Astrocyte of the cerebellum (primary cell): Measurements from ENCODE around the gene SLCO3A1.

Source experiments
- DNase-seq: peaks from one replicate; pipeline ENCODE4 v3.0.0-alpha.2; 2011; ENCODE audit warnings: low read depth
- H3K4me3 ChIP-seq: 2 replicates; pipeline ENCODE4 v1.5.1; 2011; ENCODE audit warnings: mild to moderate bottlenecking, low read depth, low read length, moderate library complexity
- CTCF ChIP-seq: IDR thresholded peaks from 2 replicates; pipeline ENCODE4 v1.5.1; 2012; ENCODE audit warnings: low read length, low read depth, moderate library complexity, mild to moderate bottlenecking; ENCODE audit errors: missing control alignments
- in situ Hi-C: cut with HindIII; loops from 2 replicates; pipeline ENCODE4 v1.10.0; 2017; ENCODE audit warnings: low sequenced_read_pairs

SLCO3A1 gene

GRCh38 chr15:92158426-92158825, 304.9 kb downstream of the SLCO3A1 start:
- no peak for TF ChIP-seq CTCF
- H3K4me3 ChIP-seq, result no peak overlapping the region
- no peak for DNase-seq
- in situ Hi-C loops, result no loop called here

- TF ChIP-seq CTCF, result no peak
- in situ Hi-C loops, result no loop called here
These were observed 306.0 kb downstream of the SLCO3A1 start for GRCh38 chr15:92159481-92159880.

GRCh38 chr15:92159906-92160841, 306.7 kb downstream of the SLCO3A1 start:
- in situ Hi-C loops, result no loop called here
- H3K4me3 ChIP-seq, result no peak overlapping the region
- no peak for TF ChIP-seq CTCF
- DNase-seq, result no peak

More at GRCh38 chr15:92159481-92159880, 306.0 kb downstream of the SLCO3A1 start:
- H3K4me3 ChIP-seq, result no peak overlapping the region
- no peak for DNase-seq

GRCh38 chr15:92161039-92161670, 307.6 kb downstream of the SLCO3A1 start:
- DNase-seq, result no peak
- no peak overlapping the region for H3K4me3 ChIP-seq
- no peak for TF ChIP-seq CTCF
- in situ Hi-C loops, result no loop called here

- no peak overlapping the region for H3K4me3 ChIP-seq
- no peak for DNase-seq
- in situ Hi-C loops, result no loop called here
- no peak for TF ChIP-seq CTCF
These were observed 309.1 kb downstream of the SLCO3A1 start for GRCh38 chr15:92162657-92163056.

- in situ Hi-C loops, result no loop called here
- TF ChIP-seq CTCF, result no peak
- DNase-seq, result no peak
- no peak overlapping the region for H3K4me3 ChIP-seq
These were observed 310.1 kb downstream of the SLCO3A1 start for GRCh38 chr15:92163641-92164040.
